ENCODE measurements around the gene EFTUD2. TPM values are rescaled to one million over a fixed set of nuclear protein-coding genes. Genes with fewer than 3 reads are reported as not detected.
A peak's percentile ranks its signal among the peaks of the same experiment; 100 is the strongest.

The EFTUD2 gene
- total and polyA plus RNA-seq, 11 donors, result 21.3 to 106 (median 65.0) TPM

- DNase-seq (no peak), ATAC-seq (peak in 1 of 4 donors; percentile 20)
- Histone ChIP-seq H3K4me1 (peaks cover 0 to 28% (median 5%) of the 10 kb centered on the region in 12 donors), H3K27me3 (no peaks in the 10 kb centered on the region), H3K9me3 (no peaks in the 10 kb centered on the region), H3K4me3 (no peak overlapping the region), H3K27ac (peak overlapping the region in 1 of 12 donors; percentile 40), H3K36me3 (peaks cover 0 to 75% (median 68%) of the 10 kb centered on the region in 9 donors)
- WGBS, 4 donors, result 75 to 86% (median 83%) methylated on average over 10 of the region's 10 CpGs
- TF ChIP-seq CTCF (IDR thresholded peaks at IDR 0.05), result no peak
- no peak for TF ChIP-seq POLR2A (IDR thresholded peaks at IDR 0.05)
- intact Hi-C loops (cut with DNase I), result no loop called here
Measured at GRCh38 chr17:44887971-44888954, 11.0 kb downstream of the EFTUD2 start.

DNA sequence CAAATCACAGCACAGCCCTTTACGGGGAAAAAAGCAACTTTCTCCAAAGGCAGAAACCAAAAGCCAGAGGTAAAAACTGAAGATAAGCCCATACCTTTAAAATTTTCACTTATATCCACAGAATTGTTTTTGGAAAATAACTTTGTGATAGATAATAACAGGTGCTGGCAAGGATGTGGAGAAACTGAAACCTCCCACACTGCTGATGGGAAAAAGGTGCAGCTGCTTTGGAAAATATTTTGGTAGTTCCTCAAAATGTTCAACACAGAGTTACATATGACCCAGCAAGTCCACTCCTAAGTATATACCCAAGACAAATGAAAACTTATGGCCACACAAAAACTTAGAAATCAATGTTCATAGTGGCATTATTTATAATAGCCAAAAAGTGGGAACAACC lies 12.2 kb downstream of the EFTUD2 start:
- ATAC-seq (no peak), DNase-seq (no peak)
- Histone ChIP-seq H3K9me3 (no peaks in the 10 kb centered on the region), H3K36me3 (peaks cover 0 to 75% (median 68%) of the 10 kb centered on the region in 9 donors), H3K4me1 (peaks cover 0 to 28% (median 5%) of the 10 kb centered on the region in 12 donors), H3K4me3 (no peak overlapping the region), H3K27ac (no peak overlapping the region), H3K27me3 (no peaks in the 10 kb centered on the region)
- WGBS, 4 donors, result 75 to 96% (median 90%) methylated on average over 1 of the region's 1 CpG
- TF ChIP-seq CTCF (IDR thresholded peaks at IDR 0.05), result no peak
- no peak for TF ChIP-seq POLR2A (IDR thresholded peaks at IDR 0.05)
- intact Hi-C loops (cut with DNase I), result no loop called here

- H3K4me3 ChIP-seq, result no peak overlapping the region
- peaks cover 0 to 81% (median 75%) of the 10 kb centered on the region in 9 donors for H3K36me3 ChIP-seq
- no peak for TF ChIP-seq POLR2A (IDR thresholded peaks at IDR 0.05)
- no peak for TF ChIP-seq CTCF (IDR thresholded peaks at IDR 0.05)
- DNase-seq (no peak), ATAC-seq (no peak)
- H3K27ac ChIP-seq, result no peak overlapping the region
- no peaks in the 10 kb centered on the region for H3K27me3 ChIP-seq
- H3K4me1 ChIP-seq, result peaks cover 0 to 28% (median 5%) of the 10 kb centered on the region in 12 donors
- no peaks in the 10 kb centered on the region for H3K9me3 ChIP-seq
- 88 to 99% (median 93%) methylated on average over 2 of the region's 2 CpGs for WGBS, 4 donors
- intact Hi-C loops (cut with DNase I), result no loop called here
Measured at GRCh38 chr17:44884941-44885340, 14.3 kb downstream of the EFTUD2 start.

- Histone ChIP-seq H3K4me1 (no peaks in the 10 kb centered on the region), H3K4me3 (no peak overlapping the region), H3K9me3 (no peaks in the 10 kb centered on the region), H3K27ac (no peak overlapping the region), H3K27me3 (no peaks in the 10 kb centered on the region), H3K36me3 (peaks cover 0 to 99% (median 90%) of the 10 kb centered on the region in 9 donors)
- WGBS, 4 donors, result 78 to 83% (median 81%) methylated on average over 4 of the region's 4 CpGs
- DNase-seq, result no peak
- TF ChIP-seq CTCF (IDR thresholded peaks at IDR 0.05) (no peak), POLR2A (IDR thresholded peaks at IDR 0.05) (no peak)
- no peak for ATAC-seq
- intact Hi-C loops (cut with DNase I), result no loop called here
Measured at GRCh38 chr17:44881145-44881544, 18.1 kb downstream of the EFTUD2 start.
